NCI-H526 treated with DMSO at 0.1 percent for 48 hours (cell line): Measurements from ENCODE around the gene OR5K4.
"Not testable (repeated sequence)": the region's sequence is repeated elsewhere in the genome, so short reads cannot be mapped to it uniquely, and the experiment has no call there.

Source experiments
- DNase-seq: peaks from one replicate; lab custom pipeline; 2025; lab: John Stamatoyannopoulos, UW

Gene OR5K4

GRCh38 chr3:98371853-98372252, 18.2 kb downstream of the OR5K4 start:
- DNase-seq: no peak

GRCh38 chr3:98372445-98372844, 18.8 kb downstream of the OR5K4 start:
- DNase-seq: no peak

- DNase-seq: no peak
Observed at GRCh38 chr3:98376631-98377030, 23.0 kb downstream of the OR5K4 start.

GRCh38 chr3:98388147-98388546, 34.5 kb downstream of the OR5K4 start:
- DNase-seq: no peak

GRCh38 chr3:98390366-98390765, 36.7 kb downstream of the OR5K4 start, which contains the start of gene OR5K3:
Gene OR5K3, plus strand, starts transcription at chr3:98390666. Its CDS starts 0 bp downstream, at chr3:98390666.
- DNase-seq: no peak

- DNase-seq: no peak
Observed at GRCh38 chr3:98395101-98395500, 41.4 kb downstream of the OR5K4 start.

- DNase-seq: not testable (repeated sequence)
Observed at GRCh38 chr3:98396482-98396881, 42.8 kb downstream of the OR5K4 start.

GRCh38 chr3:98398513-98398912, 44.9 kb downstream of the OR5K4 start:
- DNase-seq: no peak

GRCh38 chr3:98402507-98402906, 48.9 kb downstream of the OR5K4 start:
- no peak for DNase-seq

- no peak for DNase-seq
Observed at GRCh38 chr3:98404010-98404409, 50.4 kb downstream of the OR5K4 start.
